Thoracic aorta (tissue), 2 donors: ENCODE measurements around the gene CELSR3. TPM values are rescaled to one million over a fixed set of nuclear protein-coding genes. Genes with fewer than 3 reads are reported as not detected.

ENCODE experiments used
- ATAC-seq: fragments of 150-250 bp; one replicate; pipeline ENCODE4 v1.8.0; 2017; ENCODE audit warnings: low read depth; ENCODE audit not compliant: insufficient number of reproducible peaks, low FRiP score
- DNase-seq: peaks from one replicate; pipeline ENCODE4 v3.0.0-alpha.2; 2020; ENCODE audit warnings: low spot score
- H3K27ac ChIP-seq, 2 donors: fragments of 200-600 bp; sonication (generic); 1 replicate in 1 of 2; 2 replicates in 1 of 2; pipeline ENCODE4 v1.5.1; 2016; ENCODE audit warnings: mild to moderate bottlenecking in 2 of 2, moderate library complexity in 2 of 2
- H3K27me3 ChIP-seq: fragments of 200-600 bp; sonication (generic); replicated peaks from 2 replicates; pipeline ENCODE4 v1.6.0; 2016; ENCODE audit warnings: mild to moderate bottlenecking; ENCODE audit not compliant: insufficient read depth
- H3K36me3 ChIP-seq: fragments of 200-600 bp; sonication (generic); one replicate; pipeline ENCODE4 v1.5.1; 2016
- H3K4me1 ChIP-seq, 2 donors: fragments of 200-600 bp; sonication (generic); 1 replicate in 1 of 2; 2 replicates in 1 of 2; pipeline versions ENCODE4 v1.5.1 to v1.6.0; 2016; ENCODE audit warnings: low read depth in 2 of 2, mild to moderate bottlenecking in 1 of 2; ENCODE audit not compliant: control insufficient read depth in 1 of 2
- H3K4me3 ChIP-seq: fragments of 200-600 bp; sonication (generic); 2 replicates; pipeline ENCODE4 v1.5.1; 2016; ENCODE audit warnings: mild to moderate bottlenecking
- H3K9me3 ChIP-seq: fragments of 200-600 bp; sonication (generic); 2 replicates; pipeline ENCODE4 v1.5.1; 2016
- total RNA-seq, 2 donors: library from RNA; depleted of rRNA; stranded (reverse); fragments of >200 nt; gene quantifications; one replicate each; pipeline versions ENCODE4 v1.1.0 to v1.2.3, GENCODE V29; 2016
- TF ChIP-seq, protein P1 (sequence below): fragments of 200-600 bp; sonication (generic); IDR thresholded peaks from one replicate; pipeline ENCODE4 v1.5.1; 2019; ENCODE audit warnings: antibody characterized with exemption

CELSR3 gene
- total RNA-seq, 2 donors from 2014 or later: 1.3 to 3.0 TPM

- DNase-seq: no peak
- Histone ChIP-seq H3K9me3 (no peaks in the 10 kb centered on the region), H3K4me1 (peaks cover 17 to 45% of the 10 kb centered on the region in 2 donors), H3K4me3 (no peak overlapping the region), H3K36me3 (peaks cover 45% of the 10 kb centered on the region), H3K27ac (no peak overlapping the region), H3K27me3 (no peaks in the 10 kb centered on the region)
- ATAC-seq: no peak
- TF ChIP-seq, protein P1, sequence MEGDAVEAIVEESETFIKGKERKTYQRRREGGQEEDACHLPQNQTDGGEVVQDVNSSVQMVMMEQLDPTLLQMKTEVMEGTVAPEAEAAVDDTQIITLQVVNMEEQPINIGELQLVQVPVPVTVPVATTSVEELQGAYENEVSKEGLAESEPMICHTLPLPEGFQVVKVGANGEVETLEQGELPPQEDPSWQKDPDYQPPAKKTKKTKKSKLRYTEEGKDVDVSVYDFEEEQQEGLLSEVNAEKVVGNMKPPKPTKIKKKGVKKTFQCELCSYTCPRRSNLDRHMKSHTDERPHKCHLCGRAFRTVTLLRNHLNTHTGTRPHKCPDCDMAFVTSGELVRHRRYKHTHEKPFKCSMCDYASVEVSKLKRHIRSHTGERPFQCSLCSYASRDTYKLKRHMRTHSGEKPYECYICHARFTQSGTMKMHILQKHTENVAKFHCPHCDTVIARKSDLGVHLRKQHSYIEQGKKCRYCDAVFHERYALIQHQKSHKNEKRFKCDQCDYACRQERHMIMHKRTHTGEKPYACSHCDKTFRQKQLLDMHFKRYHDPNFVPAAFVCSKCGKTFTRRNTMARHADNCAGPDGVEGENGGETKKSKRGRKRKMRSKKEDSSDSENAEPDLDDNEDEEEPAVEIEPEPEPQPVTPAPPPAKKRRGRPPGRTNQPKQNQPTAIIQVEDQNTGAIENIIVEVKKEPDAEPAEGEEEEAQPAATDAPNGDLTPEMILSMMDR: no peak
Observed at GRCh38 chr3:48690846-48691458, 28.3 kb upstream of the CELSR3 start.

GRCh38 chr3:48689384-48689783 lies 26.7 kb upstream of the CELSR3 start:
- Histone ChIP-seq H3K4me3 (no peak overlapping the region), H3K36me3 (peaks cover 42% of the 10 kb centered on the region), H3K27me3 (no peaks in the 10 kb centered on the region), H3K4me1 (peaks cover 14 to 41% of the 10 kb centered on the region in 2 donors), H3K27ac (no peak overlapping the region), H3K9me3 (no peaks in the 10 kb centered on the region)
- ATAC-seq (no peak), DNase-seq (no peak)
- TF ChIP-seq, protein P1: no peak

- no peak for DNase-seq
- Histone ChIP-seq H3K9me3 (no peaks in the 10 kb centered on the region), H3K4me3 (no peak overlapping the region), H3K27ac (no peak overlapping the region), H3K27me3 (no peaks in the 10 kb centered on the region), H3K36me3 (peaks cover 42% of the 10 kb centered on the region), H3K4me1 (peaks cover 16 to 39% of the 10 kb centered on the region in 2 donors)
- no peak for ATAC-seq
- TF ChIP-seq, protein P1: no peak
Observed at GRCh38 chr3:48688737-48689075, 26.0 kb upstream of the CELSR3 start.

DNA sequence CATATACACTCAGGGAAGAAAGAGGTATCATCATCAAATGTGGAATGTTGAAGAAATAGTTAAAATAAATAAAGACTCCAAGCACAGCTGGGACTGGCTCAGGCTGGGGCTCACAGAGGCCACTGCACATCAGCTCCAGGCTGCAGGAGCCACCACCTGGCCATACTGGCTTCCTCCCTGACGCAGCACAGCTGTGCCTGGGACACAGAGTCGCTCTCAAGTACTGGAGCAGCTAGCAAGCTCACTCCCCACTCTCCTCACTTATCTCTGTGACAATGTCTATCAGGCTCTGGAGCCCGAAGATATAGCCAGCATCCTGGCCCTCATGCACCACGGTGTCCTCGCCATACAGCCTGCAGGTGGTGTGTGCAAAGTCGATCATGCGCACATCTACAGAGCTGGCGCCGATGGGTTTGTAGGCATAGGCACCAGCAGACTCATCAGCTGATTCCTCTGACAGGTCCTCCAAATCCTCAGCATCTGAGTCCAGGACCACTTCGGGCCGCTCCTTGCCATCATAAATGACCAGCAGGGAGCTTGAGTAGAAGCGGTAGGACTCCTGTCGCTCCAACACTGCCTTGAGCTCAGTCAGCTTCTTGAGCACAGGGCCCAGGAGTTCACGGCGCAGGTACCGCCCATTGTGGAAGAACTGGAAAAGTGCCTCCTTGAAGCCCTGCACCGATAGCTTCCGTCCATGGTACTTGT lies 25.5 kb upstream of the CELSR3 start:
- H3K27me3 ChIP-seq: no peaks in the 10 kb centered on the region
- H3K4me3 ChIP-seq: no peak overlapping the region
- H3K9me3 ChIP-seq: no peaks in the 10 kb centered on the region
- TF ChIP-seq, protein P1: no peak
- DNase-seq (no peak), ATAC-seq (no peak)
- peaks cover 21 to 39% of the 10 kb centered on the region in 2 donors for H3K4me1 ChIP-seq
- no peak overlapping the region for H3K27ac ChIP-seq
- peaks cover 42% of the 10 kb centered on the region for H3K36me3 ChIP-seq

DNA sequence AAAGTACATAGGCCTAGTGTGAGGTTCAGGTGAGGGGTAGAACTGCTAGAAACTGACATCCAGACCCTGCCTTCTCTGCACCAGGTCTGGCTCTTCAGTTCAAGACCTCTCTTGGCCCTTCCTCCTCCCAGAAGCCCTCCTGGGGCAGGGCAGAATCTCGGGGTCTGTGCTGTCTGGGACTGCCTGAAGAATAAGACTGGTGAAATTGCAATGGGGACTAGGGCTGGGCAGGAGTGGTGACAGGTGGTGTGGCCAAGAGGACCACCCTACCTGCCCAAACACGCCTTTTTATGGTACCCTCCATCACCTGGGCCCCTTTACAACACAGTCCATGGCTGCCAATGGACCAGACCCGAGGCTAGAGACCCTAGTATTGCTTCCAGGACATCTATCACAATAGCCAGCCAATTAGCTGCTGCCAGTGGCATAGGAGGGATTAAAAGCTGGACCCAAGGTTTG lies 24.6 kb upstream of the CELSR3 start:
- H3K4me1 ChIP-seq: peaks cover 21 to 39% of the 10 kb centered on the region in 2 donors

More for the DNA sequence above, 24.6 kb upstream of the CELSR3 start:
- Histone ChIP-seq H3K27me3 (no peaks in the 10 kb centered on the region), H3K27ac (peak overlapping the region; percentile 41 to 45), H3K36me3 (peaks cover 38% of the 10 kb centered on the region), H3K9me3 (no peaks in the 10 kb centered on the region), H3K4me3 (no peak overlapping the region)
- TF ChIP-seq, protein P1: no peak
- ATAC-seq: no peak
- no peak for DNase-seq
